Measurements from ENCODE around the gene PTPRE. TPM values are rescaled to one million over a fixed set of nuclear protein-coding genes. Genes with fewer than 3 reads are reported as not detected.

Gene PTPRE
- total and polyA plus RNA-seq, 2 of the 4 experiments (the other 2 are of a cell fraction), result 0.34 to 0.54 TPM

DNA sequence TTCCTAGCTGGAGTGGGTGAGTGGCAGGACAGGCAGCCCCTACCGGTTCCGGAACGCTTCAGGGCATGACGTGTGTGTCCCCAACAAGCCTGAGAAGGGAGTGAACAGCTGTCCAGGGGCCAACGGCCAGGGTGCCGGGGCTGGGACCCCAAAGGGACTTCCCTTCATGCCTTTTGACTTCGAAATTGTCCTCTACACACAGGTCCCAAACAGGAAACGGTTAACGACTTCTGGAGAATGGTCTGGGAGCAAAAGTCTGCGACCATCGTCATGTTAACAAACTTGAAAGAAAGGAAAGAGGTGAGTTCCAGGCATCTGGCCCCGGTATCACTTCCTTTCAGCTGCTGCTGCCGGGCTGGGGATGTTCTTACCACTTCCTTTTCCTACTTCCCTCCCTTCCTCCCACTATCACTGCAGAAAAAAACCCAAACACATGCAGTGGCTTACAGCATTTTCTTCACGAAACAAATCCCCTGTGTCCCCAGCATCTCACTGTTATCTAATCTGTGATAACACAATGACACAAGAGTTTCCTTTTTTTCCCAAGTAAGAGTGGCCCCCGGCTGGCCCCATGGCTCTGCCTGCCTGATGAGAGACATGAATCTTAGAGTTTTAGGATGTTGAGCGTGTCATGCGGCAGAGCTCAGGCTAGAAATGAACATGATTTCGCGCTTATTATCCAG is 156.1 kb downstream of the PTPRE start:
- H2AK9ac ChIP-seq (replicated peaks; ENCODE audit: low read depth, low read length, poor library complexity), result no peak overlapping the region
- TF ChIP-seq CEBPB (IDR thresholded peaks at IDR 0.05; ENCODE audit: low read depth, low read length), result no peak
- no peak for TF ChIP-seq CHD1 (IDR thresholded peaks at IDR 0.05; ENCODE audit: low read depth, low read length)
- TF ChIP-seq RCOR1 (IDR thresholded peaks at IDR 0.05; ENCODE audit: insufficient replicate concordance, low read length), result no peak
- no peak for TF ChIP-seq MAFK (IDR thresholded peaks at IDR 0.05; ENCODE audit: low read depth, low read length)
- no peak for TF ChIP-seq MXI1 (IDR thresholded peaks at IDR 0.05; ENCODE audit: borderline replicate concordance, low read depth, low read length)
- no peak for TF ChIP-seq RAD21 (IDR thresholded peaks at IDR 0.05; ENCODE audit: low read length)
- no peak for TF ChIP-seq FOS (IDR thresholded peaks at IDR 0.05; ENCODE audit: low read depth, low read length)
- no peak for TF ChIP-seq CTCF (conservative IDR thresholded peaks at IDR 0.05; ENCODE audit: low read depth, low read length)
- no peak for TF ChIP-seq RFX5 (IDR thresholded peaks at IDR 0.05; ENCODE audit: low read depth, low read length)
- no peak overlapping the region for H3K4me2 ChIP-seq (ENCODE audit: low read depth, low read length)
- H3K27ac ChIP-seq (ENCODE audit: insufficient read depth, low read length), result no peak overlapping the region
- H3K27me3 ChIP-seq (ENCODE audit: control insufficient read depth, insufficient read depth, low read length), result no peaks in the 10 kb centered on the region; the same call in 1 of the 2 replicates
- H4K91ac ChIP-seq (ENCODE audit: insufficient read depth, low read depth, low read length), result no peak overlapping the region
- intact Hi-C loops (cut with micrococcal nuclease), result no loop called here
- ChIA-PET POLR2A (ENCODE audit: unreplicated experiment) (no interaction called here), CTCF (no interaction called here)
- ATAC-seq (ENCODE audit: low read depth) (no peak), DNase-seq (no peak)
- no peak overlapping the region for H3K18ac ChIP-seq (ENCODE audit: low read depth, low read length)
- no peak overlapping the region for H3K14ac ChIP-seq (replicated peaks; ENCODE audit: low read depth, low read length)
- H3K56ac ChIP-seq (ENCODE audit: extremely low read depth, insufficient read depth, low read length), result no peak overlapping the region
- in situ Hi-C loops (cut with MboI; ENCODE audit: low sequenced_read_pairs), result no loop called here
- H4K20me1 ChIP-seq (ENCODE audit: insufficient read depth, low read length), result no peaks in the 10 kb centered on the region
- H2AK5ac ChIP-seq (ENCODE audit: low read depth, low read length), result no peak overlapping the region
- no peak overlapping the region for H2BK120ac ChIP-seq (ENCODE audit: low read depth, low read length)
- no peak overlapping the region for H3K9ac ChIP-seq (ENCODE audit: low read depth, low read length)
- H4K8ac ChIP-seq (ENCODE audit: low read depth in 2 of 2, low read length in 2 of 2), result no peak overlapping the region
- no peak overlapping the region for H2BK5ac ChIP-seq (ENCODE audit: low read depth, low read length, poor library complexity, severe bottlenecking)
- no peaks in the 10 kb centered on the region for H3K36me3 ChIP-seq (ENCODE audit: control insufficient read depth, insufficient read depth, low read length)
- H3K9me1 ChIP-seq (ENCODE audit: insufficient read depth, low read length), result peaks cover 3% of the 10 kb centered on the region; the same call in 1 of the 2 replicates
- no peaks in the 10 kb centered on the region for H3K9me3 ChIP-seq (ENCODE audit: control insufficient read depth, insufficient read depth, low read length)
- H3K4me1 ChIP-seq (ENCODE audit: control insufficient read depth, insufficient read depth, low read length), result peaks cover 6% of the 10 kb centered on the region
- no peak overlapping the region for H3K4me3 ChIP-seq (ENCODE audit: insufficient read depth, low read depth, low read length)
- no peak overlapping the region for H2BK20ac ChIP-seq (ENCODE audit: low read depth, low read length)
- no peak overlapping the region for H3K23ac ChIP-seq (ENCODE audit: low read depth, low read length)
- no peaks in the 10 kb centered on the region for H3K79me1 ChIP-seq (ENCODE audit: low read depth in 1 of 2, low read length in 2 of 2)
- 27% methylated on average over 3 of the region's 19 CpGs; no CpG with 5 or more reads in 1 of the 2 experiments for WGBS, 2 experiments (ENCODE audit: extremely low coverage in 2 of 2, insufficient read length in 1 of 2)
- H3K4ac ChIP-seq (ENCODE audit: low read depth, low read length), result no peak overlapping the region
- no peak overlapping the region for H2BK15ac ChIP-seq (ENCODE audit: low read depth, low read length)
- H2AFZ ChIP-seq (replicated peaks; ENCODE audit: low read length, poor library complexity), result no peak overlapping the region
- dilution Hi-C loops (cut with HindIII; ENCODE audit: low sequenced_read_pairs, unreplicated experiment), result no loop called here
- BruUV-seq (replicated peaks), result no TSS peak
- no peak overlapping the region for H4K5ac ChIP-seq (ENCODE audit: low read depth, low read length)
